IPS-NIHi7 (cell line): ENCODE data around the gene TM4SF4.
"Not testable (repeated sequence)": the region's sequence is repeated elsewhere in the genome, so short reads cannot be mapped to it uniquely, and the experiment has no call there.

Source experiments
- DNase-seq: peaks from one replicate; pipeline ENCODE4 v3.0.0; 2012; ENCODE audit warnings: mixed read lengths; ENCODE audit errors: extremely low spot score

The TM4SF4 gene

GRCh38 chr3:149474250-149474817 lies at the start of gene TM4SF4:
Gene TM4SF4 (plus strand): TSS chr3:149474697. CDS start chr3:149474878, 181 bp downstream.
- DNase-seq: no peak

GRCh38 chr3:149424918-149425317 lies 49.6 kb upstream of the TM4SF4 start:
- no peak for DNase-seq

GRCh38 chr3:149426325-149426724 lies 48.2 kb upstream of the TM4SF4 start:
- no peak for DNase-seq

- no peak for DNase-seq
Measured at GRCh38 chr3:149428087-149428486, 46.4 kb upstream of the TM4SF4 start.

- no peak for DNase-seq
Measured at GRCh38 chr3:149430216-149430615, 44.3 kb upstream of the TM4SF4 start.

- DNase-seq: no peak
Measured at GRCh38 chr3:149432149-149432548, 42.3 kb upstream of the TM4SF4 start.

- DNase-seq: no peak
Measured at GRCh38 chr3:149435996-149436885, 38.3 kb upstream of the TM4SF4 start.

- no peak for DNase-seq
Measured at GRCh38 chr3:149437286-149437685, 37.2 kb upstream of the TM4SF4 start.

- no peak for DNase-seq
Measured at GRCh38 chr3:149437710-149438109, 36.8 kb upstream of the TM4SF4 start.

GRCh38 chr3:149438981-149439380 lies 35.5 kb upstream of the TM4SF4 start:
- DNase-seq: no peak

- no peak for DNase-seq
Measured at GRCh38 chr3:149441642-149442041, 32.9 kb upstream of the TM4SF4 start.

GRCh38 chr3:149442043-149442442 lies 32.5 kb upstream of the TM4SF4 start:
- DNase-seq: no peak

GRCh38 chr3:149442851-149443544 lies 31.5 kb upstream of the TM4SF4 start:
- DNase-seq: no peak

- no peak for DNase-seq
Measured at GRCh38 chr3:149443545-149443912, 31.0 kb upstream of the TM4SF4 start.

- not testable (repeated sequence) for DNase-seq
Measured at GRCh38 chr3:149444867-149445266, 29.6 kb upstream of the TM4SF4 start.

- no peak for DNase-seq
Measured at GRCh38 chr3:149448331-149448831, 26.1 kb upstream of the TM4SF4 start.

- no peak for DNase-seq
Measured at GRCh38 chr3:149449182-149449581, 25.3 kb upstream of the TM4SF4 start.

- peak; percentile 50 for DNase-seq
Measured at GRCh38 chr3:149449799-149450198, 24.7 kb upstream of the TM4SF4 start.

- no peak for DNase-seq
Measured at GRCh38 chr3:149450281-149450680, 24.2 kb upstream of the TM4SF4 start.

- DNase-seq: no peak
Measured at GRCh38 chr3:149452036-149452435, 22.5 kb upstream of the TM4SF4 start.

- DNase-seq: no peak
Measured at GRCh38 chr3:149453140-149453805, 21.2 kb upstream of the TM4SF4 start.

- DNase-seq: no peak
Measured at GRCh38 chr3:149454746-149455145, 19.8 kb upstream of the TM4SF4 start.
